Measurements from ENCODE around the gene ATP5PB.

The ATP5PB gene

GRCh38 chr1:111468717-111469100, 19.4 kb downstream of the ATP5PB start:
- TF ChIP-seq ZFX (IDR thresholded peaks at IDR 0.05), result no peak
- TF ChIP-seq, protein P1, sequence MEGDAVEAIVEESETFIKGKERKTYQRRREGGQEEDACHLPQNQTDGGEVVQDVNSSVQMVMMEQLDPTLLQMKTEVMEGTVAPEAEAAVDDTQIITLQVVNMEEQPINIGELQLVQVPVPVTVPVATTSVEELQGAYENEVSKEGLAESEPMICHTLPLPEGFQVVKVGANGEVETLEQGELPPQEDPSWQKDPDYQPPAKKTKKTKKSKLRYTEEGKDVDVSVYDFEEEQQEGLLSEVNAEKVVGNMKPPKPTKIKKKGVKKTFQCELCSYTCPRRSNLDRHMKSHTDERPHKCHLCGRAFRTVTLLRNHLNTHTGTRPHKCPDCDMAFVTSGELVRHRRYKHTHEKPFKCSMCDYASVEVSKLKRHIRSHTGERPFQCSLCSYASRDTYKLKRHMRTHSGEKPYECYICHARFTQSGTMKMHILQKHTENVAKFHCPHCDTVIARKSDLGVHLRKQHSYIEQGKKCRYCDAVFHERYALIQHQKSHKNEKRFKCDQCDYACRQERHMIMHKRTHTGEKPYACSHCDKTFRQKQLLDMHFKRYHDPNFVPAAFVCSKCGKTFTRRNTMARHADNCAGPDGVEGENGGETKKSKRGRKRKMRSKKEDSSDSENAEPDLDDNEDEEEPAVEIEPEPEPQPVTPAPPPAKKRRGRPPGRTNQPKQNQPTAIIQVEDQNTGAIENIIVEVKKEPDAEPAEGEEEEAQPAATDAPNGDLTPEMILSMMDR (conservative IDR thresholded peaks at IDR 0.05), result no peak
- no peak overlapping the region for H3K27ac ChIP-seq

- TF ChIP-seq, protein P1 (conservative IDR thresholded peaks at IDR 0.05), result no peak
- TF ChIP-seq ZFX (IDR thresholded peaks at IDR 0.05), result no peak
- no peak overlapping the region for H3K27ac ChIP-seq
These were observed 20.3 kb downstream of the ATP5PB start for GRCh38 chr1:111469539-111469938.

- TF ChIP-seq, protein P1 (conservative IDR thresholded peaks at IDR 0.05), result no peak
- TF ChIP-seq ZFX (IDR thresholded peaks at IDR 0.05), result no peak
- H3K27ac ChIP-seq, result no peak overlapping the region
These were observed 21.3 kb downstream of the ATP5PB start for GRCh38 chr1:111470596-111470995.

GRCh38 chr1:111471012-111471411, 21.7 kb downstream of the ATP5PB start:
- TF ChIP-seq ZFX (IDR thresholded peaks at IDR 0.05), result no peak
- TF ChIP-seq, protein P1 (conservative IDR thresholded peaks at IDR 0.05), result no peak
- no peak overlapping the region for H3K27ac ChIP-seq

GRCh38 chr1:111471538-111471937, 22.3 kb downstream of the ATP5PB start:
- TF ChIP-seq, protein P1 (conservative IDR thresholded peaks at IDR 0.05), result no peak
- TF ChIP-seq ZFX (IDR thresholded peaks at IDR 0.05), result no peak
- H3K27ac ChIP-seq, result no peak overlapping the region

DNA sequence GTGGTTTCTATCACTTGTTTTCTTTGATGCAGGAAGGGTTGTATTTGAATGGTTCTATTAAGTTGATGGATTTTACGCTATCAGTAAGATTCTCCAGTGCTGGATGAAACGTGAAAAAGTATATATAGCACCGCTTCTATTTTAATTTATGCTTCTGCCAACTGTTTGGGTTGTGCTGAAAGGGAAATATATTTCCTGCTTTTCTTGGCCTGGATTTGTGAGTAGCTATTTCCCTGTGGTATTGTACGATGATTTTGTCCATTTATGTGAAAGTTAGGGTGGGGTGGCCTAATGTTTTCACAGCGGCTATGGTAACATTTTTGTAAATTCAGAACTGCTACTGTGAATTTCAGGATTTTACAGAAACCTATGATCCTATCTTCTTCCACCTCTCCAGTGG, 24.8 kb downstream of the ATP5PB start:
- no peak for TF ChIP-seq ZFX (IDR thresholded peaks at IDR 0.05)
- TF ChIP-seq, protein P1 (conservative IDR thresholded peaks at IDR 0.05), result no peak
- H3K27ac ChIP-seq, result no peak overlapping the region

DNA sequence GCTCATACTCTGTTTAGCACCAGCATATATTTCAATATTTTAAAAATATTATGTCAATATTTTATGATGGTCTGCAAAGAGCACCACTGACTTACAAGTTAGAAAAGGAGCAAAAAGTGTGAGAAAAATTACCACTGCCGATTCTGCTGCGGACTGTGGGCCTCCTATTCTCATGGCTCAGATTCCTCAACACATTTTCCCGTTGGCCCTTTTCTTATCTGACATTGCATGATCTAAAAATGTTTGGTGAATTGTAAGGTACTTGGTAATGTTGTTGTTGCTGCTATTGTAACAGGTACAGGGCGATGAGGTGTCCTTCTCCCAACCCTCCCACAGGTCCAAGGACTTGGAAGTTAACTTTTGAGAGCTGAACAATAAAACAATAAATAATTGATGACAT, 25.3 kb downstream of the ATP5PB start:
- no peak overlapping the region for H3K27ac ChIP-seq
- TF ChIP-seq ZFX (IDR thresholded peaks at IDR 0.05), result no peak
- TF ChIP-seq, protein P1 (conservative IDR thresholded peaks at IDR 0.05), result no peak

Measured in C4-2B (cell line).